Neural progenitor cell (in vitro differentiated cells): Measurements from ENCODE around the gene MESP2. TPM values are rescaled to one million over a fixed set of nuclear protein-coding genes. Genes with fewer than 3 reads are reported as not detected.
"Not testable (repeated sequence)": the region's sequence is repeated elsewhere in the genome, so short reads cannot be mapped to it uniquely, and the experiment has no call there.

Source experiments
- DNase-seq: peaks from one replicate; pipeline ENCODE4 v3.0.0-alpha.2; 2016; ENCODE audit warnings: low spot score
- H2AFZ ChIP-seq: fragments of 200-600 bp; sonication (generic); replicated peaks from 2 replicates; pipeline ENCODE4 v1.6.1; 2016; ENCODE audit warnings: antibody characterized with exemption
- H3F3A ChIP-seq: fragments of 200-600 bp; sonication (generic); 2 replicates; pipeline ENCODE4 v1.6.1; 2016; ENCODE audit warnings: antibody characterized with exemption, low read depth
- H3K27ac ChIP-seq: fragments of 200-600 bp; sonication (generic); 2 replicates; pipeline ENCODE4 v1.5.1; 2016; ENCODE audit warnings: mild to moderate bottlenecking
- H3K27me3 ChIP-seq: fragments of 200-600 bp; sonication (generic); 2 replicates; pipeline ENCODE4 v1.6.1; 2016; ENCODE audit warnings: mild to moderate bottlenecking, moderate library complexity
- H3K36me3 ChIP-seq: fragments of 200-600 bp; sonication (generic); 2 replicates; pipeline ENCODE4 v1.5.1; 2016
- H3K4me1 ChIP-seq: fragments of 200-600 bp; sonication (generic); 2 replicates; pipeline ENCODE4 v1.6.1; 2016; ENCODE audit warnings: mixed run types
- H3K4me2 ChIP-seq: fragments of 200-600 bp; sonication (generic); 2 replicates; pipeline ENCODE4 v1.6.1; 2016
- H3K4me3 ChIP-seq: fragments of 200-600 bp; sonication (generic); 2 replicates; pipeline ENCODE4 v1.5.1; 2016
- H3K79me2 ChIP-seq: fragments of 200-600 bp; sonication (generic); 2 replicates; pipeline ENCODE4 v1.6.1; 2016; ENCODE audit warnings: low read depth
- H3K9ac ChIP-seq: fragments of 200-600 bp; sonication (generic); 2 replicates; pipeline ENCODE4 v1.6.1; 2016
- H3K9me3 ChIP-seq: fragments of 200-600 bp; sonication (generic); 2 replicates; pipeline ENCODE4 v1.5.1; 2016; ENCODE audit warnings: low read depth
- H4K20me1 ChIP-seq: fragments of 200-600 bp; sonication (generic); 2 replicates; pipeline ENCODE4 v1.6.1; 2016; ENCODE audit warnings: low read depth
- H3K27ac Mint-ChIP-seq: 3 replicates; pipeline ENCODE4 v1.8.0; 2021; ENCODE audit warnings: mixed read lengths
- H3K27me3 Mint-ChIP-seq: 2 replicates; pipeline ENCODE4 v1.8.0; 2022; ENCODE audit warnings: low read depth, mild to moderate bottlenecking, inconsistent platforms, moderate library complexity, mixed read lengths; ENCODE audit not compliant: insufficient read depth
- H3K36me3 Mint-ChIP-seq: 3 replicates; pipeline ENCODE4 v1.8.0; 2021; ENCODE audit warnings: mixed read lengths
- H3K4me1 Mint-ChIP-seq: 3 replicates; pipeline ENCODE4 v1.8.0; 2021; ENCODE audit warnings: mixed read lengths
- H3K4me3 Mint-ChIP-seq: 3 replicates; pipeline ENCODE4 v1.8.0; 2021; ENCODE audit warnings: mild to moderate bottlenecking, moderate library complexity, mixed read lengths
- H3K9me3 Mint-ChIP-seq: 3 replicates; pipeline ENCODE4 v1.8.0; 2020; ENCODE audit warnings: mixed read lengths
- EZH2 ChIP-seq: fragments of 200-600 bp; sonication (generic); IDR thresholded peaks from 2 replicates; pipeline ENCODE4 v1.6.1; 2017; ENCODE audit warnings: antibody characterized with exemption, mild to moderate bottlenecking, moderate library complexity
- EZH2phosphoT487 ChIP-seq: fragments of 200-600 bp; sonication (generic); IDR thresholded peaks from 2 replicates; pipeline ENCODE4 v1.6.1; 2017; ENCODE audit warnings: antibody characterized with exemption
- total RNA-seq: library from RNA; depleted of rRNA; stranded (reverse); fragments of >200 nt; gene quantifications from 2 replicates; pipeline ENCODE4 v1.2.3, GENCODE V29; 2015; ENCODE audit warnings: low replicate concordance
- TF ChIP-seq, protein P1 (sequence below): fragments of 200-600 bp; sonication (generic); IDR thresholded peaks from 2 replicates; pipeline ENCODE4 v1.5.1; 2017; ENCODE audit warnings: antibody characterized with exemption, mild to moderate bottlenecking

The MESP2 gene
- total RNA-seq, 1 donor from 2014 or later = not detected

DNA sequence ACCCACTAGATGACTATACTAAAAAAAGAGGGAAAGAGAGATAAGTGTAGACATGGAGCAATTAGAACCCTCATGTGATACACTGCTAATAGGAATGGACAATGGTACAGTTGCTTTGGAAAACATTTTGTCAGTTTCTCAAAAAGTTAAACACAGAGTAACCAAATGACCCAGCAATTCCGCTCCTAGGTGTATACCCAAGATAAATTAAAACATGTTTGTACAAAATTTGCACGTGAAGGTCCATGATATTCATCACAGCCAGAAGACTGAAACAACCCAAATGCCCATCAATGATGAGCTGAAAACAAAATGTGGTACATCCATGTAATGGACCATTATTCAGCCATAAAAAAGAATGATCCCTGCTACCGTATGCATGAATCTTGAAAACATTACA lies 11.8 kb downstream of the MESP2 start:
- no peak for DNase-seq
- Histone ChIP-seq H3K36me3 (no peaks in the 10 kb centered on the region), H3K27me3 (no peaks in the 10 kb centered on the region), H3K4me2 (no peak overlapping the region), H3K9ac (no peak overlapping the region), H3K27ac (no peak overlapping the region), H3K79me2 (no peaks in the 10 kb centered on the region), H3K4me1 (no peaks in the 10 kb centered on the region), H2AFZ (no peak overlapping the region), H3K9me3 (peaks cover 6% of the 10 kb centered on the region), H3F3A (no peaks in the 10 kb centered on the region), H4K20me1 (no peaks in the 10 kb centered on the region), H3K4me3 (no peak overlapping the region)
- no peaks in the 10 kb centered on the region for H3K36me3 Mint-ChIP-seq
- no peak overlapping the region for H3K4me3 Mint-ChIP-seq
- H3K27ac Mint-ChIP-seq = no peak overlapping the region
- H3K27me3 Mint-ChIP-seq = peaks cover 2% of the 10 kb centered on the region
- no peak for TF ChIP-seq EZH2
- no peak for TF ChIP-seq EZH2phosphoT487
- H3K4me1 Mint-ChIP-seq = peaks cover 4% of the 10 kb centered on the region
- peaks cover 16% of the 10 kb centered on the region for H3K9me3 Mint-ChIP-seq

DNA sequence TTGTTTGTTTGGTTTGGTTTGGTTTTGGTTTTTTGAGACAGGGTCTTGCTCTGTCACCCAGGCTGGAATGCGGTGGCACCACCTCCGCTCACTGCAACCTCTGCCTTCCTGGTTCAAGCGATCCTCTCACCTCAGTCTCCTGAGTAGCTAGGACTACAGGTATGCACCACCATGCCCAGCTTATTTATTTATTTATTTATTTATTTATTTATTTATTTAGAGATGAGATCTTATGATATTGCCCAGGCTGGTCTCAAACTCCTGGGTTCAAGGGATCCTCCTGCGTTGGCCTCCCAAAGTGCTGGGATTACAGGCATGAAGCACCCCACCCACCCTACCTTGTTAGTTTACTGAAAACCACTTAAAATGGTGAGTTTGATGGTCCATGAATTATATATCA lies 12.5 kb downstream of the MESP2 start:
- H3K79me2 ChIP-seq, H3K27ac Mint-ChIP-seq, H3K9me3 ChIP-seq, H2AFZ ChIP-seq, H3K36me3 Mint-ChIP-seq, H3K4me3 Mint-ChIP-seq, H3F3A ChIP-seq, H3K36me3 ChIP-seq, H3K4me1 ChIP-seq, H4K20me1 ChIP-seq, H3K4me3 ChIP-seq, H3K27me3 Mint-ChIP-seq, H3K9ac ChIP-seq, H3K27me3 ChIP-seq, DNase-seq, H3K27ac ChIP-seq, H3K4me1 Mint-ChIP-seq, H3K4me2 ChIP-seq: not testable (repeated sequence)
- peaks cover 12% of the 10 kb centered on the region for H3K9me3 Mint-ChIP-seq

DNA sequence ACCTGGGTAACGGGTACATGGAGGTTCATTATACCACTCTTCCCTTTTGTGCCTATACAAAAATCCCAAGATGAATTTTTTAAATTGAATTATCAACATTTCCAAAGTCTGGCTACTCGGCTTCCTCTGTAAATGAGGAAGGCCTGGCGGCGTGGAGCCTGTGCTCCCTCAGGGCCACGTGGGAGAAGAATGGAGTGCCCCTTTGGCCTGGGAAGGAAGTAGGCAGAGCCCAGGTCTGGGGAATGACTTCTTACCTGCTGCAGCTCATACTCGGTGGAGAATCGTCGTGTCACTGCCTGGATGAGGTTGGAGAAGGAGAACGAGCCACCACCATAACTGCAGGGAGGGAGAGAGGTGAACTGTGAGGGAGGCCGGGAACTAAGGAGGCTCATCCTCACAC lies 14.1 kb downstream of the MESP2 start:
- Mint-ChIP-seq H3K9me3 (peaks cover 12% of the 10 kb centered on the region), H3K4me1 (no peaks in the 10 kb centered on the region), H3K27me3 (no peaks in the 10 kb centered on the region), H3K27ac (no peak overlapping the region), H3K4me3 (no peak overlapping the region), H3K36me3 (no peaks in the 10 kb centered on the region)
- Histone ChIP-seq H3K4me2 (no peak overlapping the region), H3K36me3 (no peaks in the 10 kb centered on the region), H3K27me3 (no peaks in the 10 kb centered on the region), H4K20me1 (no peaks in the 10 kb centered on the region), H3K27ac (no peak overlapping the region), H3K9ac (no peak overlapping the region), H3F3A (no peaks in the 10 kb centered on the region), H3K9me3 (peaks cover 6% of the 10 kb centered on the region), H2AFZ (no peak overlapping the region), H3K4me3 (no peak overlapping the region), H3K4me1 (no peaks in the 10 kb centered on the region), H3K79me2 (no peaks in the 10 kb centered on the region)
- TF ChIP-seq, protein P1, sequence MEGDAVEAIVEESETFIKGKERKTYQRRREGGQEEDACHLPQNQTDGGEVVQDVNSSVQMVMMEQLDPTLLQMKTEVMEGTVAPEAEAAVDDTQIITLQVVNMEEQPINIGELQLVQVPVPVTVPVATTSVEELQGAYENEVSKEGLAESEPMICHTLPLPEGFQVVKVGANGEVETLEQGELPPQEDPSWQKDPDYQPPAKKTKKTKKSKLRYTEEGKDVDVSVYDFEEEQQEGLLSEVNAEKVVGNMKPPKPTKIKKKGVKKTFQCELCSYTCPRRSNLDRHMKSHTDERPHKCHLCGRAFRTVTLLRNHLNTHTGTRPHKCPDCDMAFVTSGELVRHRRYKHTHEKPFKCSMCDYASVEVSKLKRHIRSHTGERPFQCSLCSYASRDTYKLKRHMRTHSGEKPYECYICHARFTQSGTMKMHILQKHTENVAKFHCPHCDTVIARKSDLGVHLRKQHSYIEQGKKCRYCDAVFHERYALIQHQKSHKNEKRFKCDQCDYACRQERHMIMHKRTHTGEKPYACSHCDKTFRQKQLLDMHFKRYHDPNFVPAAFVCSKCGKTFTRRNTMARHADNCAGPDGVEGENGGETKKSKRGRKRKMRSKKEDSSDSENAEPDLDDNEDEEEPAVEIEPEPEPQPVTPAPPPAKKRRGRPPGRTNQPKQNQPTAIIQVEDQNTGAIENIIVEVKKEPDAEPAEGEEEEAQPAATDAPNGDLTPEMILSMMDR = no peak
- TF ChIP-seq EZH2phosphoT487 = no peak
- TF ChIP-seq EZH2 = no peak
- DNase-seq = no peak

DNA sequence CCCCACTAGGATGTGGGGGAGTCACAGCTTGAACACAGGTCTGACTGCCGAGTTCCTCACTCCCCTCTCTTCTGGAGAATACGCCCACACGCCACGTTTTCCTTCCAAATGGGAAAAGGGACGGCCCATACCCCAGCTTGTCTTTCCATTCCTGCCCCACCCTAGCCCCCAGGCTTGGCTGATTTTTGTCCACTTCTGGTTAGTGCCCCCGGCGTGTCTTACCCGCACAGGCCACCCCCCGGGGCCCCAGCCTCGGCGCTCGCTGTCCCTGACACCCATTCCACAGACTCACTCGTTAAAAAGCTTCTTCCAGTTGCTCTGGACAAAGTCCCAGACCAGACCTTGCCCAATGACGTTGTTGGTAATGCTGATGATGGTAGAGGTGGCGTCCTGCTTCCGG lies 14.5 kb downstream of the MESP2 start:
- Histone ChIP-seq H3K79me2 (no peaks in the 10 kb centered on the region), H3F3A (no peaks in the 10 kb centered on the region), H3K36me3 (no peaks in the 10 kb centered on the region), H3K4me2 (no peak overlapping the region), H3K27ac (no peak overlapping the region), H3K27me3 (no peaks in the 10 kb centered on the region), H2AFZ (no peak overlapping the region), H3K4me1 (no peaks in the 10 kb centered on the region), H3K4me3 (no peak overlapping the region), H4K20me1 (no peaks in the 10 kb centered on the region), H3K9ac (no peak overlapping the region), H3K9me3 (peaks cover 6% of the 10 kb centered on the region)
- H3K4me1 Mint-ChIP-seq = no peaks in the 10 kb centered on the region
- H3K27ac Mint-ChIP-seq = no peak overlapping the region
- peaks cover 12% of the 10 kb centered on the region for H3K9me3 Mint-ChIP-seq
- H3K4me3 Mint-ChIP-seq = no peak overlapping the region
- TF ChIP-seq EZH2 (no peak), EZH2phosphoT487 (no peak)
- TF ChIP-seq, protein P1 = no peak
- peaks cover 1% of the 10 kb centered on the region for H3K27me3 Mint-ChIP-seq
- DNase-seq = no peak
- no peaks in the 10 kb centered on the region for H3K36me3 Mint-ChIP-seq
